SJSA1 (cell line): ENCODE results near the gene TNS1. TPM values are rescaled to one million over a fixed set of nuclear protein-coding genes. Genes with fewer than 3 reads are reported as not detected.

Experiments used
- DNase-seq, 2 experiments: peaks; one replicate each; pipeline ENCODE4 v3.0.0-alpha.2; 2015 to 2020; ENCODE audit warnings: low spot score in 2 of 2, low read depth in 1 of 2
- H3K27ac ChIP-seq: fragments of 250-450 bp; sonication (Bioruptor Pico); 2 replicates; pipeline ENCODE4 v1.5.1; 2020; ENCODE audit warnings: mild to moderate bottlenecking, moderate library complexity
- H3K27me3 ChIP-seq: fragments of 250-450 bp; sonication (Bioruptor Pico); replicated peaks from 2 replicates; pipeline ENCODE4 v1.5.1; 2020; ENCODE audit warnings: mild to moderate bottlenecking, moderate library complexity
- H3K36me3 ChIP-seq: fragments of 250-450 bp; sonication (Bioruptor Pico); 2 replicates; pipeline ENCODE4 v1.5.1; 2020; ENCODE audit warnings: mild to moderate bottlenecking
- H3K4me1 ChIP-seq: fragments of 250-450 bp; sonication (Bioruptor Pico); replicated peaks from 2 replicates; pipeline ENCODE4 v1.6.1; 2021; ENCODE audit warnings: mild to moderate bottlenecking
- H3K4me3 ChIP-seq: fragments of 250-450 bp; sonication (Bioruptor Pico); 2 replicates; pipeline ENCODE4 v1.5.1; 2020; ENCODE audit warnings: mild to moderate bottlenecking
- H3K9me3 ChIP-seq: fragments of 250-450 bp; sonication (Bioruptor Pico); replicated peaks from 2 replicates; pipeline ENCODE4 v1.5.1; 2020; ENCODE audit warnings: mild to moderate bottlenecking
- total RNA-seq: library from RNA; depleted of rRNA; stranded (reverse); fragments of >200 nt; shearing (Covaris generic); gene quantifications from 2 replicates; pipeline ENCODE4 v1.2.3, GENCODE V29; 2014

The TNS1 gene
- total RNA-seq, 1 experiment from 2014 or later, result 9.8 TPM

GRCh38 chr2:217776631-217777030 lies 226.2 kb downstream of the TNS1 start:
- H3K36me3 ChIP-seq, result no peaks in the 10 kb centered on the region
- H3K27ac ChIP-seq, result no peak overlapping the region
- H3K27me3 ChIP-seq, result no peaks in the 10 kb centered on the region
- no peak for DNase-seq
- no peaks in the 10 kb centered on the region for H3K4me1 ChIP-seq
- H3K4me3 ChIP-seq, result no peak overlapping the region
- H3K9me3 ChIP-seq, result no peaks in the 10 kb centered on the region

- H3K9me3 ChIP-seq, result no peaks in the 10 kb centered on the region
- DNase-seq, result no peak
- no peaks in the 10 kb centered on the region for H3K36me3 ChIP-seq
- H3K4me1 ChIP-seq, result no peaks in the 10 kb centered on the region
- no peak overlapping the region for H3K27ac ChIP-seq
- no peak overlapping the region for H3K4me3 ChIP-seq
- no peaks in the 10 kb centered on the region for H3K27me3 ChIP-seq
Measured at GRCh38 chr2:217775920-217776503, 226.8 kb downstream of the TNS1 start.

GRCh38 chr2:217774232-217774631 lies 228.6 kb downstream of the TNS1 start:
- no peaks in the 10 kb centered on the region for H3K9me3 ChIP-seq
- no peak overlapping the region for H3K27ac ChIP-seq
- H3K27me3 ChIP-seq, result no peaks in the 10 kb centered on the region
- no peak for DNase-seq
- H3K4me1 ChIP-seq, result no peaks in the 10 kb centered on the region
- no peaks in the 10 kb centered on the region for H3K36me3 ChIP-seq
- H3K4me3 ChIP-seq, result no peak overlapping the region

DNA sequence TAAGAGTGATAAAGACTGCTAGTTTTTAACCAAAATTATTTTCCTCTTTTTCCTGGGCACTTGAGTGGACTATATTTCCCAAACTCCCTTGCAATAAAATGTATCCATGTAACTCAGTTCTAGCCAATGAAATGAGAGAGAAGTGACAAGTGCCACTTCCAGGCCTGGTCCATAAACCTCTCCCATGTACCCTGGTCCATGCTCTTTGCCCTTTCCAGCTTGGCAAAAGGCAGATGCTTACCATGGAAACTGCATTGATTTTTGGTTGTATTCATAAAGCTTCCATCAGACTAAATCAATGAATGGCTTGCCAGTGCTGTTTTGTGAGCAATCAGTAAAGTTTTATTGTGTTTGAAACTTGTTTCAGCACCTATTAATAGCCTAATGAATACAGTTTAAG lies 229.3 kb downstream of the TNS1 start:
- Histone ChIP-seq H3K4me3 (no peak overlapping the region), H3K36me3 (no peaks in the 10 kb centered on the region), H3K27me3 (no peaks in the 10 kb centered on the region), H3K27ac (no peak overlapping the region), H3K9me3 (no peaks in the 10 kb centered on the region), H3K4me1 (no peaks in the 10 kb centered on the region)
- no peak for DNase-seq

DNA sequence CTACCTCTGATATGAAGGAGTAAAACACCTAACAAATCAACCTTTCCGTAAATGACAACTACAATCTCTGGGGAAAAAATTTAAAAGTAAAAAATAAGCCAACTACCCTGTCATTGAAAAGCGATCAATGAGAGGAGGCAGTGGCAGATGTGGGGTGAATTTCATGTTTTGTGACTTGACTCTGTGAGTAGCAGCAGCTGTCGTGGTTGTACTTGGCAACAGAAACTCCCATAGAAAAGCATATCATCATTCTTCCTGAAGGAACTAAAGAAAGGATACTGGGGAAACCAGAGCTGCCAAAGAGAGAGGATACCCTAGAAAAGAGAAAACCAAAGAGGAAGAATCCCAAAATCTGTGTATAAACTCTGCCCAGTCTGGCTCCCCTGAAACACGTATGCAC lies 236.4 kb downstream of the TNS1 start:
- Histone ChIP-seq H3K27ac (no peak overlapping the region), H3K4me3 (no peak overlapping the region)
- no peak for DNase-seq

GRCh38 chr2:217761645-217762277 lies 241.0 kb downstream of the TNS1 start:
- H3K4me3 ChIP-seq, result no peak overlapping the region
- no peaks in the 10 kb centered on the region for H3K36me3 ChIP-seq
- H3K4me1 ChIP-seq, result no peaks in the 10 kb centered on the region
- H3K9me3 ChIP-seq, result peaks cover 8% of the 10 kb centered on the region; the same call in 1 of the 2 replicates
- no peak for DNase-seq
- no peak overlapping the region for H3K27ac ChIP-seq
- H3K27me3 ChIP-seq, result no peaks in the 10 kb centered on the region

More for the DNA sequence above, 236.4 kb downstream of the TNS1 start:
- peaks cover 5% of the 10 kb centered on the region; the same call in 1 of the 2 replicates for H3K27me3 ChIP-seq
- H3K36me3 ChIP-seq, result no peaks in the 10 kb centered on the region
- peaks cover 8% of the 10 kb centered on the region; the same call in 1 of the 2 replicates for H3K9me3 ChIP-seq
- no peaks in the 10 kb centered on the region for H3K4me1 ChIP-seq

GRCh38 chr2:217759991-217760390 lies 242.8 kb downstream of the TNS1 start:
- DNase-seq, result no peak
- Histone ChIP-seq H3K9me3 (peaks cover 8% of the 10 kb centered on the region; the same call in 1 of the 2 replicates), H3K27me3 (no peaks in the 10 kb centered on the region), H3K36me3 (no peaks in the 10 kb centered on the region), H3K4me3 (no peak overlapping the region), H3K27ac (no peak overlapping the region), H3K4me1 (no peaks in the 10 kb centered on the region)

- DNase-seq, result no peak
- Histone ChIP-seq H3K36me3 (no peaks in the 10 kb centered on the region), H3K27me3 (no peaks in the 10 kb centered on the region), H3K27ac (no peak overlapping the region), H3K9me3 (peaks cover 2% of the 10 kb centered on the region; the same call in 1 of the 2 replicates), H3K4me3 (no peak overlapping the region), H3K4me1 (no peaks in the 10 kb centered on the region)
Measured at GRCh38 chr2:217757108-217757463, 245.7 kb downstream of the TNS1 start.

GRCh38 chr2:217756375-217757107 lies 246.3 kb downstream of the TNS1 start:
- Histone ChIP-seq H3K27ac (no peak overlapping the region), H3K27me3 (no peaks in the 10 kb centered on the region), H3K9me3 (no peaks in the 10 kb centered on the region), H3K4me3 (no peak overlapping the region), H3K36me3 (no peaks in the 10 kb centered on the region), H3K4me1 (no peaks in the 10 kb centered on the region)
- DNase-seq, result peak; percentile 30 to 70

GRCh38 chr2:217755027-217755745 lies 247.6 kb downstream of the TNS1 start:
- Histone ChIP-seq H3K27me3 (no peaks in the 10 kb centered on the region), H3K4me1 (no peaks in the 10 kb centered on the region), H3K4me3 (no peak overlapping the region), H3K27ac (no peak overlapping the region), H3K36me3 (no peaks in the 10 kb centered on the region), H3K9me3 (no peaks in the 10 kb centered on the region)
- DNase-seq, result no peak

GRCh38 chr2:217753460-217754200 lies 249.2 kb downstream of the TNS1 start:
- H3K27ac ChIP-seq, result no peak overlapping the region
- no peaks in the 10 kb centered on the region for H3K9me3 ChIP-seq
- H3K4me1 ChIP-seq, result no peaks in the 10 kb centered on the region
- DNase-seq, result peak; percentile 20 to 33
- no peaks in the 10 kb centered on the region for H3K27me3 ChIP-seq
- no peaks in the 10 kb centered on the region for H3K36me3 ChIP-seq
- no peak overlapping the region for H3K4me3 ChIP-seq

DNA sequence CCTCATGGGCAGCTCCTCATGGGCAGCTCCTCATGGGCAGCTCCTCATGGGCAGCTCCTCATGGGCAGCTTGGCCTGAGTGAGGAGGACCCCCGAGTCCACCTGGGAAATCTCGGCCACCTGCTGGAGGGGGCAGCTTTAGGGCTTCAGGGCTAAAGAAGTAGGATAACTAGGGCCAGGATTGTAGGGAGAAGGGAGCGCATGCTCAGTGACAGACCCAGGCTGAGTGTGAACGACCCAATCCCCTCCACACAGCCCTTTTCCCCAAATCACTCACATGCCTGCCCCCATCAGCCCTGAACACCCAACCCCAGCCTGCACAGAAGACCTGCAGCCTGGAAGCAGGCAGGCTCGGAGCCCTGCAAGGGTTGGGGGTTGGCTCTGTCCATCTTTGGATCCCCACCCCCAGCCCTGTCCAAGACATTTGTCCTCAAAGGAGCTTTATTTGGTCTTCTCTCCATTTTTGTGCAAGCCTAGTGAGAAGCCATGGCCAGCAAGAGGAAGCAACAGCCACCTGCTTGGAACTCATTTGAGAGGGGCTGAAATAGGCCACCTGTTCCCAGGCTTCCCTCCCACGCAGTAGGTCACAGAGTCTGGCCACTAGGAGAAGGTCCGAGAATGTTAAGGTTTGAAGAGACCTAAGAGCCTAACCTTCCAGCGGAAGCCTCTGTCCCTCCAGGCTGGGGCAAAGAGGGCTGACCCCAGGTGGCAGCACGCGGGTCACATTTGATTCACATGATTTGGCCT lies 249.9 kb downstream of the TNS1 start:
- H3K9me3 ChIP-seq, result no peaks in the 10 kb centered on the region
- H3K4me3 ChIP-seq, result no peak overlapping the region
- DNase-seq, result peak in 1 of 2 experiments; percentile 20
- no peak overlapping the region for H3K27ac ChIP-seq
- H3K36me3 ChIP-seq, result no peaks in the 10 kb centered on the region
- H3K27me3 ChIP-seq, result no peaks in the 10 kb centered on the region
- no peaks in the 10 kb centered on the region for H3K4me1 ChIP-seq

- H3K27me3 ChIP-seq, result no peaks in the 10 kb centered on the region
- H3K4me1 ChIP-seq, result no peaks in the 10 kb centered on the region
- H3K36me3 ChIP-seq, result no peaks in the 10 kb centered on the region
- H3K4me3 ChIP-seq, result no peak overlapping the region
- no peak overlapping the region for H3K27ac ChIP-seq
- DNase-seq, result no peak
- no peaks in the 10 kb centered on the region for H3K9me3 ChIP-seq
Measured at GRCh38 chr2:217751952-217752351, 250.8 kb downstream of the TNS1 start.
